SK-N-SH (cell line): ENCODE results near the gene UGDH. TPM values are rescaled to one million over a fixed set of nuclear protein-coding genes. Genes with fewer than 3 reads are reported as not detected.
"Not testable (repeated sequence)": the region's sequence is repeated elsewhere in the genome, so short reads cannot be mapped to it uniquely, and the experiment has no call there.

ENCODE experiments used
- CTCF ChIA-PET: fragments of 300-600, 350-600 bp; formaldehyde crosslinking; extraction: SDS; loops from one replicate; lab custom pipeline; 2021; lab: Yijun Ruan, JAX
- POLR2A ChIA-PET: fragments of 350-600 bp; sonication (Branson Sonifier 250); formaldehyde crosslinking; extraction: SDS; loops from one replicate; lab custom pipeline; 2020; ENCODE audit warnings: antibody characterized with exemption, inconsistent platforms; lab: Yijun Ruan, JAX
- DNase-seq: peaks from one replicate; pipeline ENCODE4 v3.0.0; 2012
- H2AFZ ChIP-seq: fragments of 200-600 bp; sonication (generic); 2 replicates; pipeline ENCODE4 v1.8.1; 2016; ENCODE audit warnings: antibody characterized with exemption, mild to moderate bottlenecking, low read depth
- H3F3A ChIP-seq: fragments of 200-600 bp; sonication (generic); replicated peaks from 2 replicates; pipeline ENCODE3; 2016; ENCODE audit warnings: antibody characterized with exemption, mild to moderate bottlenecking; ENCODE audit not compliant: insufficient read depth
- H3K27ac ChIP-seq, 2 experiments: fragments of 200-500 bp in 1 of 2; fragments of 200-600 bp in 1 of 2; sonication (Bioruptor generic) in 1 of 2; sonication (generic), shearing (Covaris generic) in 1 of 2; 2 replicates each; pipeline versions ENCODE4 v1.5.1 to v1.6.1; 2014 to 2016; ENCODE audit warnings: low read depth in 2 of 2, inconsistent platforms in 1 of 2, low read length in 1 of 2, mild to moderate bottlenecking in 1 of 2, mixed read lengths in 1 of 2
- H3K27me3 ChIP-seq: fragments of 200-600 bp; sonication (generic), shearing (Covaris generic); 2 replicates; pipeline ENCODE4 v1.6.1; 2016; ENCODE audit warnings: mixed run types; ENCODE audit not compliant: insufficient read depth
- H3K36me3 ChIP-seq, 2 experiments: fragments of 200-500 bp in 1 of 2; fragments of 200-600 bp in 1 of 2; sonication (Bioruptor generic) in 1 of 2; sonication (generic) in 1 of 2; replicated peaks in 1 of 2; 2 replicates each; pipeline versions ENCODE3 to v1.5.1; 2014 to 2016; ENCODE audit warnings: low read length in 1 of 2, mild to moderate bottlenecking in 1 of 2; ENCODE audit not compliant: insufficient read depth in 2 of 2, control insufficient read depth in 1 of 2
- H3K4me1 ChIP-seq, 2 experiments: fragments of 200-500 bp in 1 of 2; fragments of 200-600 bp in 1 of 2; sonication (Bioruptor generic) in 1 of 2; sonication (generic), shearing (Covaris generic) in 1 of 2; 2 replicates each; pipeline versions ENCODE4 v1.5.1 to v1.6.1; 2014 to 2016; ENCODE audit warnings: low read depth in 1 of 2, low read length in 1 of 2, mixed run types in 1 of 2; ENCODE audit not compliant: insufficient read depth in 2 of 2, control insufficient read depth in 1 of 2
- H3K4me2 ChIP-seq: fragments of 200-600 bp; sonication (generic), shearing (Covaris generic); 2 replicates; pipeline ENCODE4 v1.6.1; 2017; ENCODE audit warnings: mixed run types
- H3K4me3 ChIP-seq, 2 experiments: fragments of 200-500 bp in 1 of 2; fragments of 200-600 bp in 1 of 2; sonication (Bioruptor generic) in 1 of 2; sonication (generic), shearing (Covaris generic) in 1 of 2; 2 replicates each; pipeline versions ENCODE4 v1.5.1 to v1.8.1; 2014 to 2016; ENCODE audit warnings: low read depth in 2 of 2, inconsistent platforms in 1 of 2, low read length in 1 of 2, mild to moderate bottlenecking in 1 of 2, mixed read lengths in 1 of 2, moderate library complexity in 1 of 2
- H3K79me2 ChIP-seq: fragments of 200-600 bp; sonication (generic); 2 replicates; pipeline ENCODE4 v1.8.1; 2017; ENCODE audit warnings: mild to moderate bottlenecking; ENCODE audit not compliant: insufficient read depth
- H3K9ac ChIP-seq: fragments of 200-600 bp; sonication (generic); 2 replicates; pipeline ENCODE4 v1.6.1; 2017; ENCODE audit warnings: mixed run types
- H3K9me2 ChIP-seq: fragments of 200-600 bp; sonication (generic); 2 replicates; pipeline ENCODE4 v1.6.1; 2017; ENCODE audit warnings: mixed run types
- H3K9me3 ChIP-seq: fragments of 200-600 bp; sonication (generic); 2 replicates; pipeline ENCODE4 v1.6.1; 2017; ENCODE audit warnings: mixed run types, mild to moderate bottlenecking, moderate library complexity
- H4K20me1 ChIP-seq: fragments of 200-600 bp; sonication (generic); 2 replicates; pipeline ENCODE4 v1.6.1; 2017; ENCODE audit warnings: mild to moderate bottlenecking, mixed run types; ENCODE audit not compliant: insufficient read depth
- CHD2 ChIP-seq: fragments of 150-350 bp; IDR thresholded peaks from 2 replicates; pipeline ENCODE4 v1.6.1; 2018; ENCODE audit warnings: low read length; ENCODE audit not compliant: partially characterized antibody
- ELF1 ChIP-seq: IDR thresholded peaks from 2 replicates; pipeline ENCODE4 v1.4.0; 2012
- EZH2phosphoT487 ChIP-seq: fragments of 200-600 bp; sonication (generic); IDR thresholded peaks from 2 replicates; pipeline ENCODE4 v1.6.1; 2017; ENCODE audit warnings: low read depth, mixed run types, mild to moderate bottlenecking, antibody characterized with exemption, moderate library complexity, borderline replicate concordance
- FOSL2 ChIP-seq: IDR thresholded peaks from 2 replicates; pipeline ENCODE4 v1.4.0; 2012; ENCODE audit warnings: low read depth, mild to moderate bottlenecking, moderate library complexity, borderline replicate concordance
- FOXJ3 ChIP-seq: sonication (generic); formaldehyde crosslinking; IDR thresholded peaks from 2 replicates; pipeline ENCODE4 v1.5.1; 2020; ENCODE audit warnings: mild to moderate bottlenecking, missing genetic modification reagents
- GATA2 ChIP-seq: sonication (generic); formaldehyde crosslinking; IDR thresholded peaks from 2 replicates; pipeline ENCODE4 v1.5.0; 2020; ENCODE audit warnings: mild to moderate bottlenecking, missing genetic modification reagents
- NFIC ChIP-seq: IDR thresholded peaks from 2 replicates; pipeline ENCODE4 v1.4.0; 2012; ENCODE audit warnings: borderline replicate concordance
- RCOR1 ChIP-seq: fragments of 150-350 bp; IDR thresholded peaks from 2 replicates; pipeline ENCODE4 v1.6.1; 2017; ENCODE audit warnings: antibody characterized with exemption, low read length
- REST ChIP-seq: IDR thresholded peaks from 2 replicates; pipeline ENCODE4 v1.6.1; 2012; ENCODE audit warnings: mild to moderate bottlenecking, low read depth, low read length, moderate library complexity
- SIN3A ChIP-seq: IDR thresholded peaks from 2 replicates; pipeline ENCODE4 v1.6.1; 2012; ENCODE audit warnings: low read depth, mild to moderate bottlenecking, low read length, moderate library complexity, borderline replicate concordance
- TCF12 ChIP-seq: IDR thresholded peaks from 2 replicates; pipeline ENCODE4 v1.4.0; 2012
- TEAD4 ChIP-seq: IDR thresholded peaks from 2 replicates; pipeline ENCODE4 v1.4.0; 2012; ENCODE audit warnings: mild to moderate bottlenecking, borderline replicate concordance; ENCODE audit not compliant: insufficient read depth
- YY1 ChIP-seq: IDR thresholded peaks from 2 replicates; pipeline ENCODE4 v1.4.0; 2012; ENCODE audit warnings: low read depth, mild to moderate bottlenecking
- WGBS: methylation state at CpG from one replicate; pipeline ENCODE4 v1.1.6; 2017; ENCODE audit warnings: low lambda C conversion rate; 5-methylcytosine and 5-hydroxymethylcytosine counted together
- polyA plus RNA-seq, 3 experiments: library from polyadenylated mRNA; depleted of rRNA; stranded (reverse); fragments of >200 nt; gene quantifications; 2 replicates each; pipeline ENCODE4 v1.2.3, GENCODE V29; 2012

Gene UGDH
- polyA plus RNA-seq, 1 of the 3 experiments (the other 2 are of a cell fraction) = 41.6 TPM

- peaks cover 9 to 53% of the 10 kb centered on the region in 2 experiments for H3K36me3 ChIP-seq
- TF ChIP-seq SIN3A = no peak
- no peak for TF ChIP-seq GATA2 (CRISPR knock-in tag)
- TF ChIP-seq RCOR1 = no peak
- TF ChIP-seq TCF12 = no peak
- TF ChIP-seq EZH2phosphoT487 = no peak
- H3K4me2 ChIP-seq = no peak overlapping the region
- ChIA-PET POLR2A (no interaction called here), CTCF (interaction anchor here (1.0 kb wide), 1 partner anchor 49 kb away, joined by 5 read pairs; no protein-coding TSS in a partner anchor)
- no peak overlapping the region for H3K9ac ChIP-seq
- H2AFZ ChIP-seq = no peak overlapping the region
- H3K27ac ChIP-seq = no peak overlapping the region
- peaks cover 3% of the 10 kb centered on the region; the same call in 1 of the 2 replicates for H4K20me1 ChIP-seq
- no peaks in the 10 kb centered on the region for H3K9me2 ChIP-seq
- H3K4me3 ChIP-seq = no peak overlapping the region
- no peaks in the 10 kb centered on the region for H3K9me3 ChIP-seq
- H3K4me1 ChIP-seq = peaks cover 2 to 20% of the 10 kb centered on the region in 2 experiments; a peak in 2 of 4 replicates
- WGBS = 89% methylated on average over 6 of the region's 6 CpGs
- no peaks in the 10 kb centered on the region for H3K27me3 ChIP-seq
- peaks cover 46% of the 10 kb centered on the region for H3F3A ChIP-seq
- DNase-seq = no peak
- peaks cover 97% of the 10 kb centered on the region for H3K79me2 ChIP-seq
Observed at GRCh38 chr4:39518484-39518883, 8.8 kb downstream of the UGDH start.

GRCh38 chr4:39516407-39516966, 10.8 kb downstream of the UGDH start:
- peaks cover 3% of the 10 kb centered on the region; the same call in 1 of the 2 replicates for H4K20me1 ChIP-seq
- peaks cover 26% of the 10 kb centered on the region for H3F3A ChIP-seq
- no peaks in the 10 kb centered on the region for H3K27me3 ChIP-seq
- CTCF ChIA-PET = no interaction called here
- no peak overlapping the region for H3K4me3 ChIP-seq
- no peak overlapping the region for H2AFZ ChIP-seq
- H3K9me3 ChIP-seq = no peaks in the 10 kb centered on the region
- H3K36me3 ChIP-seq = peaks cover 20 to 68% of the 10 kb centered on the region in 2 experiments
- WGBS = 85% methylated on average over 2 of the region's 2 CpGs
- no peak overlapping the region for H3K9ac ChIP-seq
- no peaks in the 10 kb centered on the region for H3K9me2 ChIP-seq
- no peak overlapping the region for H3K4me2 ChIP-seq
- no peak for DNase-seq
- peaks cover 98% of the 10 kb centered on the region for H3K79me2 ChIP-seq
- TF ChIP-seq ELF1 = no peak
- TF ChIP-seq TEAD4 = no peak
- no peak for TF ChIP-seq GATA2 (CRISPR knock-in tag)
- no peak for TF ChIP-seq FOSL2
- TF ChIP-seq FOXJ3 (CRISPR knock-in tag) = no peak
- TF ChIP-seq NFIC = no peak
- no peak for TF ChIP-seq EZH2phosphoT487
- TF ChIP-seq REST = no peak
- TF ChIP-seq YY1 = no peak
- no peak for TF ChIP-seq RCOR1
- TF ChIP-seq CHD2 = no peak
- TF ChIP-seq, all 33 proteins: peak for 0
- Histone ChIP-seq H3K27ac (peak overlapping the region in 1 of 2 experiments; percentile 17; a peak in 2 of 4 replicates), H3K4me1 (peaks cover 2 to 4% of the 10 kb centered on the region in 2 experiments; a peak in 1 of 4 replicates)
- POLR2A ChIA-PET = no interaction called here

GRCh38 chr4:39515669-39516401, 11.4 kb downstream of the UGDH start:
- H3K4me3 ChIP-seq, DNase-seq, H3K4me1 ChIP-seq, POLR2A ChIA-PET, H3K9ac ChIP-seq, H3K9me3 ChIP-seq, H4K20me1 ChIP-seq, H2AFZ ChIP-seq, H3K27me3 ChIP-seq, H3K9me2 ChIP-seq, H3K4me2 ChIP-seq: not testable (repeated sequence)
- Histone ChIP-seq H3K36me3 (peaks cover 22 to 72% of the 10 kb centered on the region in 2 experiments), H3F3A (peaks cover 20% of the 10 kb centered on the region), H3K79me2 (peaks cover 95% of the 10 kb centered on the region), H3K27ac (peak overlapping the region in 1 of 2 experiments; percentile 17; a peak in 2 of 4 replicates)
- WGBS = 92% methylated on average over 12 of the region's 14 CpGs
- CTCF ChIA-PET = interaction anchor here (1.0 kb wide), 1 partner anchor 47 kb away, joined by 3 read pairs; no protein-coding TSS in a partner anchor
